Gastroesophageal sphincter (tissue), 4 donors: ENCODE data around the gene CHST8. TPM values are rescaled to one million over a fixed set of nuclear protein-coding genes. Genes with fewer than 3 reads are reported as not detected.

Experiments
- ATAC-seq: fragments of 150-250 bp; one replicate; pipeline ENCODE4 v1.9.1; 2016; ENCODE audit warnings: mild to moderate bottlenecking, moderate library complexity
- H3K27ac ChIP-seq, 4 donors: fragments of 200-600 bp; sonication (generic) in 3 of 4; 1 replicate in 3 of 4; 2 replicates in 1 of 4; pipeline ENCODE4 v1.5.1; 2016 to 2019
- H3K27me3 ChIP-seq: fragments of 200-600 bp; sonication (generic); one replicate; pipeline ENCODE4 v1.5.1; 2019
- H3K36me3 ChIP-seq, 2 donors: fragments of 200-600 bp; sonication (generic); one replicate each; pipeline ENCODE4 v1.5.1; 2019; ENCODE audit warnings: control low read depth in 1 of 2
- H3K4me1 ChIP-seq, 3 donors: fragments of 200-600 bp; sonication (generic); 1 replicate in 2 of 3; 2 replicates in 1 of 3; pipeline ENCODE4 v1.5.1; 2016 to 2019; ENCODE audit warnings: control low read depth in 2 of 3
- H3K4me3 ChIP-seq, 2 donors: fragments of 200-600 bp; sonication (generic); one replicate each; pipeline ENCODE4 v1.5.1; 2019; ENCODE audit warnings: mild to moderate bottlenecking in 1 of 2, moderate library complexity in 1 of 2
- H3K9me3 ChIP-seq, 3 donors: fragments of 200-600 bp; sonication (generic); one replicate each; pipeline ENCODE4 v1.5.1; 2017 to 2019; ENCODE audit warnings: control low read depth in 2 of 3
- EP300 ChIP-seq: sonication (generic); formaldehyde crosslinking; IDR thresholded peaks from one replicate; pipeline ENCODE4 v1.6.1; 2017; ENCODE audit warnings: antibody characterized with exemption, mild to moderate bottlenecking
- POLR2A ChIP-seq, 2 donors: fragments of 450-650 bp; IDR thresholded peaks; one replicate each; pipeline ENCODE4 v1.6.1; 2017; ENCODE audit warnings: antibody characterized with exemption in 2 of 2, mild to moderate bottlenecking in 2 of 2, moderate library complexity in 1 of 2
- POLR2AphosphoS5 ChIP-seq: sonication (generic); formaldehyde crosslinking; IDR thresholded peaks from one replicate; pipeline ENCODE4 v1.6.1; 2017; ENCODE audit warnings: antibody characterized with exemption
- WGBS, 2 donors: methylation state at CpG; one replicate each; pipeline ENCODE4 v1.1.5; 2018; ENCODE audit warnings: low coverage in 1 of 2; 5-methylcytosine and 5-hydroxymethylcytosine counted together
- total RNA-seq, 4 donors: library from RNA; depleted of rRNA; stranded (reverse); fragments of >200 nt; gene quantifications; one replicate each; pipeline ENCODE4 v1.1.0, GENCODE V29; 2016
- TF ChIP-seq, protein P1 (sequence below), 4 experiments: fragments of 200-600 bp in 2 of 4; fragments of 450-650 bp in 2 of 4; sonication (generic) in 1 of 4; IDR thresholded peaks; one replicate each; pipeline ENCODE4 v1.5.1; 2017 to 2019; ENCODE audit warnings: antibody characterized with exemption in 4 of 4, mild to moderate bottlenecking in 2 of 4, moderate library complexity in 2 of 4

CHST8 gene
- total RNA-seq, 4 donors from 2014 or later, result 0.16 to 0.66 (median 0.54) TPM; not detected in 1

DNA sequence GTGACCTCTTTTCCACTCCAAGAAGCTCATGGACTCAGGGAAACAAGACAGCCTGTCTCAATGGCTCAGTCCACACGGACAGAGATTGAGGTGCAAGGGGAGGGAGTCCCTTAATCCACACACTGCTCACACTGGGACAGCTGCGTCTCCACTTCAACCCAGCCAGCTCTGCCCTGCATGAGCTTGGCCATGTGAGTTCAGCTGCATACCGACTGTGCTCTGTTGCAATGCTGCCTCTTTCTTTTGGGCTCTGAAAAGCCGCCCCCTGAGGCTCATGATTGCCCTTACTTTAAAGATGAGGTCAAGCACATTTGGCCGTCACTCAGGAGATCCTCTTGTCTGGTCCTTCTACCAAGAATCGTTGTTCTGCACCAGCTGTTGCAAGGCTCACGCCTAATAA lies 110.1 kb downstream of the CHST8 start:
- TF ChIP-seq, protein P1, sequence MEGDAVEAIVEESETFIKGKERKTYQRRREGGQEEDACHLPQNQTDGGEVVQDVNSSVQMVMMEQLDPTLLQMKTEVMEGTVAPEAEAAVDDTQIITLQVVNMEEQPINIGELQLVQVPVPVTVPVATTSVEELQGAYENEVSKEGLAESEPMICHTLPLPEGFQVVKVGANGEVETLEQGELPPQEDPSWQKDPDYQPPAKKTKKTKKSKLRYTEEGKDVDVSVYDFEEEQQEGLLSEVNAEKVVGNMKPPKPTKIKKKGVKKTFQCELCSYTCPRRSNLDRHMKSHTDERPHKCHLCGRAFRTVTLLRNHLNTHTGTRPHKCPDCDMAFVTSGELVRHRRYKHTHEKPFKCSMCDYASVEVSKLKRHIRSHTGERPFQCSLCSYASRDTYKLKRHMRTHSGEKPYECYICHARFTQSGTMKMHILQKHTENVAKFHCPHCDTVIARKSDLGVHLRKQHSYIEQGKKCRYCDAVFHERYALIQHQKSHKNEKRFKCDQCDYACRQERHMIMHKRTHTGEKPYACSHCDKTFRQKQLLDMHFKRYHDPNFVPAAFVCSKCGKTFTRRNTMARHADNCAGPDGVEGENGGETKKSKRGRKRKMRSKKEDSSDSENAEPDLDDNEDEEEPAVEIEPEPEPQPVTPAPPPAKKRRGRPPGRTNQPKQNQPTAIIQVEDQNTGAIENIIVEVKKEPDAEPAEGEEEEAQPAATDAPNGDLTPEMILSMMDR (IDR thresholded peaks at IDR 0.05), result no peak
- TF ChIP-seq POLR2AphosphoS5 (no peak), POLR2A (IDR thresholded peaks at IDR 0.05) (no peak), EP300 (no peak)
- peaks cover 0 to 10% (median 0%) of the 10 kb centered on the region in 3 donors for H3K9me3 ChIP-seq
- H3K36me3 ChIP-seq, result no peaks in the 10 kb centered on the region
- 72% methylated on average over 2 of the region's 7 CpGs; no CpG with 5 or more reads in 1 of the 2 donors for WGBS, 2 donors
- peaks cover 0 to 12% (median 0%) of the 10 kb centered on the region in 3 donors for H3K4me1 ChIP-seq
- H3K27ac ChIP-seq, result no peak overlapping the region
- H3K27me3 ChIP-seq, result peaks cover 27% of the 10 kb centered on the region
- no peak for ATAC-seq
- H3K4me3 ChIP-seq, result no peak overlapping the region

DNA sequence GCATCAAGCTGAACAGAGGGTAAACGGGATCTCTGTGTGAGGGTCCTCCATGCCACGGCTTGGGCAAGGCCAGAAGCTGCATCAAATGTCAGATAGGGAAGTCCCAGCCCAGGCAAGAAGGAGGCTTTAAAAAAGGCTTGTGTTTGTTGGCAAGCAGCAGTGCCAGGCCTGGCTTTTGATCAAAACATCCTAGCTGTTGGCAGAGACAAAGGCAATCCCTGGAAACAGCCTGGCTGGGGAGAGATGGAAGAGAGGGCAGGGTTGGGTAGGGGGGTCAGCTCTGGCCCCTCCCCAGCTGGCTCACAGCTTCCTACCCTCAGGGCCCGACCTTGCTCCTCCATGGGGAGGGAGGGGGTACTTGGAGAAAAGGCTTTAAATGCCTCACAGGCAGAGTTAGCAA lies 113.2 kb downstream of the CHST8 start:
- WGBS, 2 donors, result 17 to 20% methylated on average over 1 of the region's 3 CpGs
- no peaks in the 10 kb centered on the region for H3K36me3 ChIP-seq
- ATAC-seq, result no peak

GRCh38 chr19:33736158-33736557 lies 114.4 kb downstream of the CHST8 start:
- Histone ChIP-seq H3K4me1 (peaks cover 0 to 12% (median 0%) of the 10 kb centered on the region in 3 donors), H3K27me3 (peaks cover 39% of the 10 kb centered on the region), H3K36me3 (no peaks in the 10 kb centered on the region), H3K27ac (no peak overlapping the region), H3K4me3 (no peak overlapping the region), H3K9me3 (no peaks in the 10 kb centered on the region)
- ATAC-seq, result no peak
- TF ChIP-seq, protein P1 (IDR thresholded peaks at IDR 0.05), result no peak
- 57% methylated on average over 4 of the region's 6 CpGs; no CpG with 5 or more reads in 1 of the 2 donors for WGBS, 2 donors

More for the DNA sequence above, 113.2 kb downstream of the CHST8 start:
- Histone ChIP-seq H3K27ac (no peak overlapping the region), H3K4me1 (peaks cover 0 to 12% (median 0%) of the 10 kb centered on the region in 3 donors), H3K27me3 (peaks cover 28% of the 10 kb centered on the region), H3K4me3 (no peak overlapping the region), H3K9me3 (no peaks in the 10 kb centered on the region)
- TF ChIP-seq EP300, result no peak
- TF ChIP-seq POLR2A (IDR thresholded peaks at IDR 0.05), result no peak
- TF ChIP-seq POLR2AphosphoS5, result no peak
- TF ChIP-seq, protein P1 (IDR thresholded peaks at IDR 0.05), result no peak

GRCh38 chr19:33736787-33737186 lies 115.0 kb downstream of the CHST8 start:
- Histone ChIP-seq H3K9me3 (no peaks in the 10 kb centered on the region), H3K36me3 (no peaks in the 10 kb centered on the region), H3K4me1 (peaks cover 0 to 12% (median 0%) of the 10 kb centered on the region in 3 donors), H3K27me3 (peaks cover 40% of the 10 kb centered on the region), H3K4me3 (no peak overlapping the region), H3K27ac (no peak overlapping the region)
- TF ChIP-seq, protein P1 (IDR thresholded peaks at IDR 0.05), result no peak
- TF ChIP-seq POLR2A (IDR thresholded peaks at IDR 0.05), result no peak
- TF ChIP-seq POLR2AphosphoS5, result no peak
- no peak for TF ChIP-seq EP300
- 40 to 43% methylated on average over 3 of the region's 3 CpGs for WGBS, 2 donors
- ATAC-seq, result no peak

DNA sequence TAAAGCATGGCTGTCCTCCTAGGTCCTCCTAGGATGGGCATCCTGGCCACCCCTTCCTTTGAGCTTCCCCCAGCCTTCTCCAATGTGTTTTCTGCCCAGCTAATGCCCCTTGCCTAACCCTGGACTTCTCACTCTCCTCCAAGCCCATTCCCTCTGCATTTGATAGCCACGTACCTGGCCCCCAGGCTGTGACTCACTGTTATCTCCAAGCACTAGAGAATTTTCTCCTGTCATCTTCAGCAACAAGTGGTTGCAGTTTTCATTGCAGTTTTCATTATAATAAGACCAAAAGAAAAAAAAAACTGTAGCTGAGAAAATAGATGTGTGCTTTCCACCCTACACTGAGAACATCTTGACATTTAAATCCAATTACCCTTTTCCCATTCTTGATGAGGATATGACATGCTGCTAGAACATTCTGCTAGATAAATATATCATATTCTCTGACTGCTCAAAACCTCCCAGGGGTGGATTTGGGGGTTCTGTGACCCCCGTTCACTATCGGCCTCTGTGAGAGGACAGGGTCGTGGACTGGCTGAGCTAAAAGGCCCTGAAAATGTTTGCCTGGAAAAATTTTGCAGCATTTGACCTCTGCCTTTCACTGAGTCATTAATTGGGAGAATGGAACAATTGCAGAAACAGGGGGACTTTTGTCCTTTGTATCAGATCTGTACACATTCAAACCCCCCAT lies 116.1 kb downstream of the CHST8 start:
- no peak for ATAC-seq

More for the DNA sequence above, 116.1 kb downstream of the CHST8 start:
- Histone ChIP-seq H3K9me3 (no peaks in the 10 kb centered on the region), H3K4me1 (peaks cover 0 to 12% (median 0%) of the 10 kb centered on the region in 3 donors), H3K27me3 (peaks cover 37% of the 10 kb centered on the region), H3K36me3 (no peaks in the 10 kb centered on the region), H3K27ac (no peak overlapping the region), H3K4me3 (no peak overlapping the region)
- TF ChIP-seq POLR2AphosphoS5 (no peak), EP300 (no peak)
- 40 to 53% methylated on average over 1 to 3 of the region's 4 CpGs for whole genome bisulfite sequencing, 2 donors
